OCI-LY1 (cell line): Measurements from ENCODE around the gene ACOT8.
A peak's percentile ranks its signal among the peaks of the same experiment; 100 is the strongest.

ENCODE experiments used
- H2AFZ ChIP-seq: fragments of 200-600 bp; sonication (generic), shearing (Covaris generic); 2 replicates; pipeline ENCODE4 v1.6.0; 2014; ENCODE audit warnings: antibody characterized with exemption, mild to moderate bottlenecking, low read length
- H3F3A ChIP-seq: fragments of 200-600 bp; sonication (generic), shearing (Covaris generic); 2 replicates; pipeline ENCODE4 v1.6.0; 2014; ENCODE audit warnings: mild to moderate bottlenecking, antibody characterized with exemption, low read length, moderate library complexity; ENCODE audit not compliant: insufficient read depth
- H3K27ac ChIP-seq: fragments of 200-600 bp; sonication (generic); 2 replicates; pipeline ENCODE4 v1.5.1; 2014; ENCODE audit warnings: low read length, mixed run types, mild to moderate bottlenecking, low read depth; ENCODE audit not compliant: poor library complexity, severe bottlenecking
- H3K27me3 ChIP-seq: fragments of 200-600 bp; sonication (generic); 2 replicates; pipeline ENCODE4 v1.6.0; 2014; ENCODE audit warnings: antibody characterized with exemption, mild to moderate bottlenecking, low read length, moderate library complexity; ENCODE audit not compliant: insufficient read depth
- H3K36me3 ChIP-seq: fragments of 200-600 bp; sonication (generic); 2 replicates; pipeline ENCODE4 v1.6.1; 2014; ENCODE audit warnings: mild to moderate bottlenecking, antibody characterized with exemption, low read length, moderate library complexity, mixed read lengths; ENCODE audit not compliant: insufficient read depth
- H3K4me1 ChIP-seq: fragments of 200-600 bp; sonication (generic); 2 replicates; pipeline ENCODE4 v1.5.1; 2014; ENCODE audit warnings: mild to moderate bottlenecking, low read length, moderate library complexity; ENCODE audit not compliant: insufficient read depth, severe bottlenecking
- H3K4me2 ChIP-seq: fragments of 200-600 bp; sonication (generic), shearing (Covaris generic); 2 replicates; pipeline ENCODE4 v1.6.1; 2014; ENCODE audit warnings: low read length
- H3K4me3 ChIP-seq: fragments of 200-600 bp; sonication (generic); 2 replicates; pipeline ENCODE4 v1.5.1; 2014; ENCODE audit warnings: low read length, low read depth, mild to moderate bottlenecking, mixed read lengths; ENCODE audit not compliant: poor library complexity, severe bottlenecking
- H3K79me2 ChIP-seq: fragments of 200-600 bp; shearing (Covaris generic); 2 replicates; pipeline ENCODE4 v1.6.1; 2016; ENCODE audit warnings: mixed run types, low read length, mixed read lengths; ENCODE audit not compliant: insufficient read depth
- H3K9ac ChIP-seq: fragments of 200-600 bp; sonication (generic), shearing (Covaris generic); 2 replicates; pipeline ENCODE4 v1.6.1; 2014; ENCODE audit warnings: mild to moderate bottlenecking, low read length, mixed read lengths
- H3K9me2 ChIP-seq: fragments of 200-600 bp; sonication (generic), shearing (Covaris generic); 2 replicates; pipeline ENCODE4 v1.6.1; 2014; ENCODE audit warnings: low read depth, mild to moderate bottlenecking, low read length, mixed read lengths
- H3K9me3 ChIP-seq: fragments of 200-600 bp; shearing (Covaris generic); 2 replicates; pipeline ENCODE4 v1.6.1; 2014; ENCODE audit warnings: low read length, mixed read lengths
- H4K20me1 ChIP-seq: fragments of 200-600 bp; sonication (generic), shearing (Covaris generic); 2 replicates; pipeline ENCODE4 v1.6.0; 2016; ENCODE audit warnings: mild to moderate bottlenecking, low read length; ENCODE audit not compliant: insufficient read depth
- EZH2 ChIP-seq: fragments of 200-600 bp; sonication (generic), shearing (Covaris generic); IDR thresholded peaks from 2 replicates; pipeline ENCODE4 v1.8.0; 2017; ENCODE audit warnings: borderline replicate concordance, mixed run types, mild to moderate bottlenecking, antibody characterized with exemption, low read length, moderate library complexity, mixed read lengths
- TF ChIP-seq, protein P1 (sequence below): fragments of 200-600 bp; sonication (generic), shearing (Covaris generic); IDR thresholded peaks from 2 replicates; pipeline ENCODE4 v1.5.1; 2017; ENCODE audit warnings: mild to moderate bottlenecking, antibody characterized with exemption, low read length, moderate library complexity, mixed read lengths

The ACOT8 gene

DNA sequence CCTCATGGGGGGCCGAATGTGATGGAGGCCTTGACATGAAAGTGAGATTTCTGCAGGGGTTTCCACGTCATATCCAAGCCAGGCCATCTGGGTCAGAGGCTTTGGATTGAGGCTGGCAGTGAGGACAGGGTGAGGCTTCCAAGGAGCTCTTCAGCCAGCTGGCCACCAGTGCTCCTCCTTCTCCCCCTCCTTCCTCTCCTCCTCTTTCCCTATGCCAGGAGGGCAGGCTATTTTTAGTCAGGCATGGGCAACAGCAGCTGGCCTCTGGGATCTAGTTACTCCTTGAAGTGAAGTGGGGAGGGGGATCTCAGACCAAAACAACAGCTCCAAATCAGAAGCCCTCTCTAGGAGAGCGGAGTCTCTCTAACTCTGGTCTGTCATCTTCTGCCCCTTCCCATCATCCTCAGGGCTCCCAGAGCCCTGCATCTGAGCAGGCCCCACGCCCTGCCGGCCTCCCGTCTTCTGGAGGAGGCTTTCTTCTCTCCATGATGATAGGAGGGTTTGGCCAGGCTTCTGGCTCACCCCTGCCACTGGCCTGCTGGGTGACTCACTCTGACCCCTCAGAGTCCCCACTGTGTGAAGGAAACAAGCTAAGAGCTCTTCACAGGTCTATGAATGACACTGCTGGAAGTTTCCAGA, 30.7 kb downstream of the ACOT8 start:
- H4K20me1 ChIP-seq, result no peaks in the 10 kb centered on the region
- no peak overlapping the region for H3K9ac ChIP-seq
- H3K79me2 ChIP-seq, result no peaks in the 10 kb centered on the region
- H3F3A ChIP-seq, result no peaks in the 10 kb centered on the region
- H3K27ac ChIP-seq, result no peak overlapping the region
- H3K36me3 ChIP-seq, result no peaks in the 10 kb centered on the region
- no peaks in the 10 kb centered on the region for H3K27me3 ChIP-seq
- no peaks in the 10 kb centered on the region for H3K4me1 ChIP-seq
- no peak overlapping the region for H3K4me2 ChIP-seq
- no peaks in the 10 kb centered on the region for H3K9me3 ChIP-seq
- no peaks in the 10 kb centered on the region for H3K9me2 ChIP-seq
- no peak for TF ChIP-seq EZH2
- TF ChIP-seq, protein P1, sequence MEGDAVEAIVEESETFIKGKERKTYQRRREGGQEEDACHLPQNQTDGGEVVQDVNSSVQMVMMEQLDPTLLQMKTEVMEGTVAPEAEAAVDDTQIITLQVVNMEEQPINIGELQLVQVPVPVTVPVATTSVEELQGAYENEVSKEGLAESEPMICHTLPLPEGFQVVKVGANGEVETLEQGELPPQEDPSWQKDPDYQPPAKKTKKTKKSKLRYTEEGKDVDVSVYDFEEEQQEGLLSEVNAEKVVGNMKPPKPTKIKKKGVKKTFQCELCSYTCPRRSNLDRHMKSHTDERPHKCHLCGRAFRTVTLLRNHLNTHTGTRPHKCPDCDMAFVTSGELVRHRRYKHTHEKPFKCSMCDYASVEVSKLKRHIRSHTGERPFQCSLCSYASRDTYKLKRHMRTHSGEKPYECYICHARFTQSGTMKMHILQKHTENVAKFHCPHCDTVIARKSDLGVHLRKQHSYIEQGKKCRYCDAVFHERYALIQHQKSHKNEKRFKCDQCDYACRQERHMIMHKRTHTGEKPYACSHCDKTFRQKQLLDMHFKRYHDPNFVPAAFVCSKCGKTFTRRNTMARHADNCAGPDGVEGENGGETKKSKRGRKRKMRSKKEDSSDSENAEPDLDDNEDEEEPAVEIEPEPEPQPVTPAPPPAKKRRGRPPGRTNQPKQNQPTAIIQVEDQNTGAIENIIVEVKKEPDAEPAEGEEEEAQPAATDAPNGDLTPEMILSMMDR, result no peak
- H3K4me3 ChIP-seq, result no peak overlapping the region
- H2AFZ ChIP-seq, result no peak overlapping the region

DNA sequence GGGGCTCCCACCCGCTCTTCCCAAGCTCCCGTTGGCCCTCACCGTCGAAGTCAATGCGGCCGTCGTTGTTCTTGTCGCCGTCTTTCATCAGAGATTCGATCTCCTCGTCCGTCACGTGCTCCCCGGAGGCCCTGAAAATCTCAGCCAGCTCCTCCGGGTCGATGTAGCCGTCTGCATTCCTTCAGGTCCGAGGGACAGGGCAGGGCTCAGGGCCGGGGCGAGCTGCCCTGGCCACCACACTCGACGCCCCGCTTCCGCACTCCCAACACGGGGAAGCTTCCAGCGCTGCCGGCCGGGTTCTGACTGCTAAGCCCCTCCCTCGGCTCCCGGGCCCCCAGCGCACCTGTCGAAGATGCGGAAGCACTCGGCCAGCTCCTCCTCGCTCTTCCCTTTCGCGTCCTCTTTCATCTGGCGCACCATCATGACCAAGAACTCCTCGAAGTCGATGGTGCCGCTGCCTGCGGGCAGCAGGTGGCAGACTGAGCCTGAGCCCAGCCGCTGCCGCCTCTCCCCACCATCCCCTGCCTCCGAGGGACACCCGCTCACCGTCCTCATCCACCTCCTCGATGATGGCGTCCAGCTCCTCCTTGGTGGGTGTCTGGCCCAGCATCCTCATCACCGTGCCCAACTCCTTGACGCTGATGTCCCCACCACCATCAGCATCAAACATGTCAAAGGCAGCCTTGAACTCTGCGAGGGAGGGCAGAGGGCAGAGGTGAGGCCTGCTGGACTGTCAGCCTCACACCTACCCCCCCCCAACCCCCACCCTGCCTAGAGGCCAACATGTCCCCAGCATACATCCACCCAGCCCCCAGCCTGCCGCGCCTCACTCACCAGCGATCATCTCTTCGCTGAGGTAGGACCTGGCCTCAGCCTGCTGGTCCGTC, 33.0 kb downstream of the ACOT8 start:
- no peak overlapping the region for H2AFZ ChIP-seq
- TF ChIP-seq EZH2, result no peak
- TF ChIP-seq, protein P1, result peak; percentile 52

DNA sequence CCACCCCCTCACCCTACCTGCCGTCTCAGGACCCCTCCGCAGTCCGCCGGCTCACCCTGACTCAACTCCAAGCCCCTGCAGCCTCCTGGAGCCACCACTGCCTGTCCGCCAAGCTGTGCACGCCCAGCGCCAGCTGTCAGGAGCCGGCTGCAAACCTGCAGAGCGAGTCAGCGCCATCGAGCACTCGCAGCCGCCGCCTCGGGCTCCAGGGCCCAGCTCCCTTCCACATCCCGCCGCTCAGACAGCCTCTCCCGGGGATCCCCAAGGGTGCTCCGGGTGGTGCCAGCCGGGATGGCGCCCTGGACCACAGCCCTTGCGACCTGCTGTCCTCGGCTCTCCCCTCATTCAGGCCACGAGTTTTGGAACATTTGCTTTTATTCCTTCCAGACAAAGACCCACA, 34.3 kb downstream of the ACOT8 start:
- no peak overlapping the region for H2AFZ ChIP-seq
- no peak overlapping the region for H3K4me2 ChIP-seq
- H3K4me3 ChIP-seq, result no peak overlapping the region

More for the DNA sequence above, 33.0 kb downstream of the ACOT8 start:
- H3F3A ChIP-seq, result no peaks in the 10 kb centered on the region
- no peaks in the 10 kb centered on the region for H3K79me2 ChIP-seq
- no peak overlapping the region for H3K4me3 ChIP-seq
- no peaks in the 10 kb centered on the region for H3K9me3 ChIP-seq
- no peak overlapping the region for H3K4me2 ChIP-seq
- no peaks in the 10 kb centered on the region for H3K36me3 ChIP-seq
- H3K9ac ChIP-seq, result no peak overlapping the region
- H3K4me1 ChIP-seq, result no peaks in the 10 kb centered on the region
- H4K20me1 ChIP-seq, result no peaks in the 10 kb centered on the region
- H3K27ac ChIP-seq, result no peak overlapping the region
- no peaks in the 10 kb centered on the region for H3K9me2 ChIP-seq
- no peaks in the 10 kb centered on the region for H3K27me3 ChIP-seq

More for the DNA sequence above, 34.3 kb downstream of the ACOT8 start:
- peaks cover under 1% of the 10 kb centered on the region; the same call in 1 of the 2 replicates for H3K36me3 ChIP-seq
- H3K9ac ChIP-seq, result no peak overlapping the region
- H3F3A ChIP-seq, result peaks cover 5% of the 10 kb centered on the region; the same call in 1 of the 2 replicates
- no peaks in the 10 kb centered on the region for H3K79me2 ChIP-seq
- no peaks in the 10 kb centered on the region for H4K20me1 ChIP-seq
- no peaks in the 10 kb centered on the region for H3K9me3 ChIP-seq
- H3K9me2 ChIP-seq, result no peaks in the 10 kb centered on the region
- TF ChIP-seq, protein P1, result no peak
- TF ChIP-seq EZH2, result no peak
- no peak overlapping the region for H3K27ac ChIP-seq
- H3K27me3 ChIP-seq, result no peaks in the 10 kb centered on the region
- no peaks in the 10 kb centered on the region for H3K4me1 ChIP-seq
